ENCODE measurements around the gene NR1I3.

The NR1I3 gene

DNA sequence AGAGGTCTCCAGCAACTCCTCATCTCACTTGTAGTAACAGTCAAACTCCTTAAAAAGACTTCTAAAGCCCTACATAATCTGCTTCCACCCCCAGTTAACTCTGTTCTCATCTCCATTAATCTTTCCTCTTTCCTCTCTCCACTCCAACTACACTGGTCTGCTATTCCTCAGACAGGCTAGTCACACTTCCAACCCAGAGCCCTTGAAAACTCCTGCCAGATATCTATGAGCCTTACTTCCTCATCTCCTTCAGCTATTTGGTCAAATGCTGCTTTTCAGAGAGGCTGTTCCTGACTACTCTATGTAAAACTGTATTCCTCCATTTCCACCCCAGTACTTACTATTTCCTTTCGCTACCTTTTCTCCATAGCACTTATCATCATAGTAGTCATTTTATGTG, 45.0 kb upstream of the NR1I3 start:
- no peak overlapping the region; the same call in 1 of the 2 replicates for H2AFZ ChIP-seq (ENCODE audit: low read depth, low read length)
- no peaks in the 10 kb centered on the region for H3K9me3 ChIP-seq (ENCODE audit: insufficient read depth, low read length, severe bottlenecking)

DNA sequence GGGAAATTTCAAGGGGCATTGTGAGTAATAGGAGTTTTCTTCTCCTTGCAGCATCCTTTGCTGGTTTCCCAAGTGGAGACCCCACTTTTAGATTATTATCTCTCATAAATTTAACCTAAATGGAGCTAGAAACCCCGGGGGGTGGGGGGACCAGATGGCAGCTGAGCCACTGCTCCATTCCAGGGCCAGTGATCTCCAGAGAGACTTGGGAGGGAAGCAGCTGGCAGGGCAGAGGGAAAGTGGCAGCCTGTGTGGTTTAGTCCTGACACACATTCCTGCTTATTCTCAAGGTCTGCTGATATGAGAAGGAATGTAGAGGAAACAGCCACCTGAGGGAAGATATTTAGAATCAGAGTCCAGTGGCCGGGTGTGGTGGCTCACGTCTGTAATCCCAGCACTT, 36.9 kb upstream of the NR1I3 start:
- Histone ChIP-seq H4K20me1 (ENCODE audit: insufficient read depth, low read length) (no peaks in the 10 kb centered on the region), H3K27ac (ENCODE audit: low read length) (no peak overlapping the region), H3K9ac (ENCODE audit: low read depth, low read length) (no peak overlapping the region), H3K27me3 (ENCODE audit: insufficient read depth, low read length, poor library complexity) (peaks cover 21% of the 10 kb centered on the region), H3K4me1 (ENCODE audit: insufficient read depth, low read length) (no peaks in the 10 kb centered on the region), H3K79me2 (ENCODE audit: insufficient read depth, low read length) (no peaks in the 10 kb centered on the region), H3K36me3 (ENCODE audit: insufficient read depth, low read length) (no peaks in the 10 kb centered on the region), H3K4me3 (ENCODE audit: low read depth in 1 of 2, low read length in 2 of 2) (no peak overlapping the region), H2AFZ (ENCODE audit: low read depth, low read length) (no peak overlapping the region), H3K4me2 (ENCODE audit: insufficient read depth, low read length) (no peak overlapping the region), H3K9me3 (ENCODE audit: insufficient read depth, low read length, severe bottlenecking) (no peaks in the 10 kb centered on the region)
- DNase-seq (no peak), ATAC-seq (ENCODE audit: insufficient read depth, low read depth) (no peak)
- TF ChIP-seq EZH2 (IDR thresholded peaks at IDR 0.05; ENCODE audit: borderline replicate concordance, low read depth, low read length, severe bottlenecking) = no peak
- TF ChIP-seq, protein P1, sequence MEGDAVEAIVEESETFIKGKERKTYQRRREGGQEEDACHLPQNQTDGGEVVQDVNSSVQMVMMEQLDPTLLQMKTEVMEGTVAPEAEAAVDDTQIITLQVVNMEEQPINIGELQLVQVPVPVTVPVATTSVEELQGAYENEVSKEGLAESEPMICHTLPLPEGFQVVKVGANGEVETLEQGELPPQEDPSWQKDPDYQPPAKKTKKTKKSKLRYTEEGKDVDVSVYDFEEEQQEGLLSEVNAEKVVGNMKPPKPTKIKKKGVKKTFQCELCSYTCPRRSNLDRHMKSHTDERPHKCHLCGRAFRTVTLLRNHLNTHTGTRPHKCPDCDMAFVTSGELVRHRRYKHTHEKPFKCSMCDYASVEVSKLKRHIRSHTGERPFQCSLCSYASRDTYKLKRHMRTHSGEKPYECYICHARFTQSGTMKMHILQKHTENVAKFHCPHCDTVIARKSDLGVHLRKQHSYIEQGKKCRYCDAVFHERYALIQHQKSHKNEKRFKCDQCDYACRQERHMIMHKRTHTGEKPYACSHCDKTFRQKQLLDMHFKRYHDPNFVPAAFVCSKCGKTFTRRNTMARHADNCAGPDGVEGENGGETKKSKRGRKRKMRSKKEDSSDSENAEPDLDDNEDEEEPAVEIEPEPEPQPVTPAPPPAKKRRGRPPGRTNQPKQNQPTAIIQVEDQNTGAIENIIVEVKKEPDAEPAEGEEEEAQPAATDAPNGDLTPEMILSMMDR (IDR thresholded peaks at IDR 0.05; ENCODE audit: borderline replicate concordance, extremely low read depth, low read length, poor library complexity, severe bottlenecking) = no peak

More for the DNA sequence above, 45.0 kb upstream of the NR1I3 start:
- no peak overlapping the region for H3K4me2 ChIP-seq (ENCODE audit: insufficient read depth, low read length)
- H3K4me1 ChIP-seq (ENCODE audit: insufficient read depth, low read length) = no peaks in the 10 kb centered on the region
- H3K9ac ChIP-seq (ENCODE audit: low read depth, low read length) = no peak overlapping the region
- ATAC-seq (ENCODE audit: insufficient read depth, low read depth) (no peak), DNase-seq (no peak)
- TF ChIP-seq, protein P1 (IDR thresholded peaks at IDR 0.05; ENCODE audit: borderline replicate concordance, extremely low read depth, low read length, poor library complexity, severe bottlenecking) = no peak
- TF ChIP-seq EZH2 (IDR thresholded peaks at IDR 0.05; ENCODE audit: borderline replicate concordance, low read depth, low read length, severe bottlenecking) = no peak
- H3K27me3 ChIP-seq (ENCODE audit: insufficient read depth, low read length, poor library complexity) = peaks cover 29% of the 10 kb centered on the region
- no peak overlapping the region for H3K27ac ChIP-seq (ENCODE audit: low read length)
- no peaks in the 10 kb centered on the region for H3K36me3 ChIP-seq (ENCODE audit: insufficient read depth, low read length)
- H3K4me3 ChIP-seq (ENCODE audit: low read depth in 1 of 2, low read length in 2 of 2) = no peak overlapping the region
- H4K20me1 ChIP-seq (ENCODE audit: insufficient read depth, low read length) = no peaks in the 10 kb centered on the region
- H3K79me2 ChIP-seq (ENCODE audit: insufficient read depth, low read length) = no peaks in the 10 kb centered on the region

DNA sequence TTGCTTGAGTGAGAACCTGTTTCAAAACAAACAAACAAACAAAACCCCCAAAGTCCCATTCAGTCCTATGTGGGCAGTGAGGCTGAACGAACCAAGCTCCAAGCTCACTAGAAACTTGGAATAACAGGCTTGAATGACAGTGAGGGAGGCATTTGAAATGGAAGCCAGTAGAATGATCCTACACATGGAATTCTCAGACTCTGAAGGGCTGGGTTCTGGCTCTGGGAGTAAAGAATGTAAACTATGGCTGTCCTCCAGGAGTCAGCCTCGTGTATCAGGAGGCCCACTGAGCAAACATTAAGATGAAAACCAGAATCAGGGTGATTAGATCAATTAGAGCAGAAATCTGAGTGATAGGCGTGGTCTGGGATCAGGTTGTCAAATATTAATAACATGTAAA, 35.4 kb upstream of the NR1I3 start:
- Histone ChIP-seq H2AFZ (ENCODE audit: low read depth, low read length) (no peak overlapping the region), H3K36me3 (ENCODE audit: insufficient read depth, low read length) (no peaks in the 10 kb centered on the region), H3K9ac (ENCODE audit: low read depth, low read length) (no peak overlapping the region), H3K4me1 (ENCODE audit: insufficient read depth, low read length) (no peaks in the 10 kb centered on the region), H3K9me3 (ENCODE audit: insufficient read depth, low read length, severe bottlenecking) (no peaks in the 10 kb centered on the region), H4K20me1 (ENCODE audit: insufficient read depth, low read length) (no peaks in the 10 kb centered on the region), H3K4me3 (ENCODE audit: low read depth in 1 of 2, low read length in 2 of 2) (no peak overlapping the region), H3K79me2 (ENCODE audit: insufficient read depth, low read length) (no peaks in the 10 kb centered on the region), H3K27me3 (ENCODE audit: insufficient read depth, low read length, poor library complexity) (peaks cover 17% of the 10 kb centered on the region), H3K4me2 (ENCODE audit: insufficient read depth, low read length) (no peak overlapping the region), H3K27ac (ENCODE audit: low read length) (no peak overlapping the region)
- TF ChIP-seq EZH2 (IDR thresholded peaks at IDR 0.05; ENCODE audit: borderline replicate concordance, low read depth, low read length, severe bottlenecking) = no peak
- TF ChIP-seq, protein P1 (IDR thresholded peaks at IDR 0.05; ENCODE audit: borderline replicate concordance, extremely low read depth, low read length, poor library complexity, severe bottlenecking) = no peak
- DNase-seq (no peak), ATAC-seq (ENCODE audit: insufficient read depth, low read depth) (no peak)

DNA sequence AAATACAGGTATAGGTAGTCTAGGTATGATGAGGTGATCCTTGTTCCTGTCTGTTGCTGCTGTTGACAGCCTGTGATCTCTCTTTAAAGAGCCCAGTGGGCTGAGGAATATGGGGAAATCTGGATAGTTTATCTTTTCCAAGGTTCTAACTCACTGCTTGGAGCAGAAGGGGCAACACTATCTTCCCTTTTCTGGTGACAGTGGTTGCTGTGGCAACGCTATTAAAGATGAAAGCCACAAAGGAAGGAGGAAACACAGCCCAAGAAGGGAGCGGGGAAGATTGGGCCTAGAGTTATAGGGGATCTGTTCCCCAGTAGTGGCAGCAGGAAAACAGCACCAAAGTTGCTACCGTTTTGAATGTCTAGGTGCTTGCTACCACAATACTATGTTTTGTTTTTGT, 29.3 kb upstream of the NR1I3 start:
- DNase-seq (no peak), ATAC-seq (ENCODE audit: insufficient read depth, low read depth) (no peak)
- no peaks in the 10 kb centered on the region for H3K9me3 ChIP-seq (ENCODE audit: insufficient read depth, low read length, severe bottlenecking)
- H3K36me3 ChIP-seq (ENCODE audit: insufficient read depth, low read length) = no peaks in the 10 kb centered on the region
- H3K79me2 ChIP-seq (ENCODE audit: insufficient read depth, low read length) = no peaks in the 10 kb centered on the region
- H3K4me2 ChIP-seq (ENCODE audit: insufficient read depth, low read length) = no peak overlapping the region
- no peaks in the 10 kb centered on the region for H4K20me1 ChIP-seq (ENCODE audit: insufficient read depth, low read length)
- no peak overlapping the region for H3K9ac ChIP-seq (ENCODE audit: low read depth, low read length)
- H3K4me3 ChIP-seq (ENCODE audit: low read depth in 1 of 2, low read length in 2 of 2) = no peak overlapping the region
- H3K27ac ChIP-seq (ENCODE audit: low read length) = no peak overlapping the region
- H3K27me3 ChIP-seq (ENCODE audit: insufficient read depth, low read length, poor library complexity) = peaks cover 5% of the 10 kb centered on the region
- no peak for TF ChIP-seq EZH2 (IDR thresholded peaks at IDR 0.05; ENCODE audit: borderline replicate concordance, low read depth, low read length, severe bottlenecking)
- TF ChIP-seq, protein P1 (IDR thresholded peaks at IDR 0.05; ENCODE audit: borderline replicate concordance, extremely low read depth, low read length, poor library complexity, severe bottlenecking) = no peak
- H2AFZ ChIP-seq (ENCODE audit: low read depth, low read length) = no peak overlapping the region
- H3K4me1 ChIP-seq (ENCODE audit: insufficient read depth, low read length) = no peaks in the 10 kb centered on the region

All from DND-41 (cell line).